ENCODE results near the gene S100A3.

DNA sequence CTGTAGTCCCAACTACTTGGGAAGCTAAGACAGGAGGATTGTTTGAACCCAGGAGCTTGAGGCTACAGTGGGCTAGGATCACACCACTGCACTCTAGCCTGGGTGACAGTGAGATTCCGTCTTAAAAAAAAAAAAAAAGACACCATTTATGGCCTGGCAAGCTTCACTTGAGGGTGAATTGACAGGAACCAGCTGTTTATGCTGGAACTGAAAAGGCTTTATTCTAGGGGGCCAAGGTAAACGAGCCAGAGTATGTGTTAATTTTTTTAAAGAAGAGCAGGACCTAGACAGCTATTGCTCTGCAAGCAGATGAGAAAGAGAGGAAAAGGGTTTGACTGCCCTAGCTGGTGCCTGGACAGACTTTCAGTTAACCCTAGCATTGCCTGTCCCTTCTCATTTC, 50.3 kb downstream of the S100A3 start:
- no peak for TF ChIP-seq POLR2AphosphoS5 (IDR thresholded peaks at IDR 0.05; ENCODE audit: low read depth, low read length)
- TF ChIP-seq MYC (CRISPR knock-in tag; IDR thresholded peaks at IDR 0.05; ENCODE audit: borderline replicate concordance), result no peak
- TF ChIP-seq ZNF629 (CRISPR knock-in tag; conservative IDR thresholded peaks at IDR 0.05), result no peak
- no peak for TF ChIP-seq ZNF564 (CRISPR knock-in tag; IDR thresholded peaks at IDR 0.05)
- TF ChIP-seq ZFX (CRISPR knock-in tag; IDR thresholded peaks at IDR 0.05; ENCODE audit: low read depth), result no peak
- TF ChIP-seq MAX (IDR thresholded peaks at IDR 0.05), result no peak
- TF ChIP-seq, protein P1, sequence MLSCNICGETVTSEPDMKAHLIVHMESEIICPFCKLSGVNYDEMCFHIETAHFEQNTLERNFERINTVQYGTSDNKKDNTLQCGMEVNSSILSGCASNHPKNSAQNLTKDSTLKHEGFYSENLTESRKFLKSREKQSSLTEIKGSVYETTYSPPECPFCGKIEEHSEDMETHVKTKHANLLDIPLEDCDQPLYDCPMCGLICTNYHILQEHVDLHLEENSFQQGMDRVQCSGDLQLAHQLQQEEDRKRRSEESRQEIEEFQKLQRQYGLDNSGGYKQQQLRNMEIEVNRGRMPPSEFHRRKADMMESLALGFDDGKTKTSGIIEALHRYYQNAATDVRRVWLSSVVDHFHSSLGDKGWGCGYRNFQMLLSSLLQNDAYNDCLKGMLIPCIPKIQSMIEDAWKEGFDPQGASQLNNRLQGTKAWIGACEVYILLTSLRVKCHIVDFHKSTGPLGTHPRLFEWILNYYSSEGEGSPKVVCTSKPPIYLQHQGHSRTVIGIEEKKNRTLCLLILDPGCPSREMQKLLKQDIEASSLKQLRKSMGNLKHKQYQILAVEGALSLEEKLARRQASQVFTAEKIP (CRISPR knock-in tag; IDR thresholded peaks at IDR 0.05; ENCODE audit: borderline replicate concordance), result no peak
- TF ChIP-seq KDM1A (CRISPR knock-in tag; IDR thresholded peaks at IDR 0.05), result no peak
- no peak for TF ChIP-seq ZNF558 (CRISPR knock-in tag; IDR thresholded peaks at IDR 0.05; ENCODE audit: borderline replicate concordance)
- TF ChIP-seq CBFB (CRISPR knock-in tag; IDR thresholded peaks at IDR 0.05), result no peak
- no peak for TF ChIP-seq FOXC1 (CRISPR knock-in tag; IDR thresholded peaks at IDR 0.05; ENCODE audit: borderline replicate concordance)
- TF ChIP-seq, protein P2, sequence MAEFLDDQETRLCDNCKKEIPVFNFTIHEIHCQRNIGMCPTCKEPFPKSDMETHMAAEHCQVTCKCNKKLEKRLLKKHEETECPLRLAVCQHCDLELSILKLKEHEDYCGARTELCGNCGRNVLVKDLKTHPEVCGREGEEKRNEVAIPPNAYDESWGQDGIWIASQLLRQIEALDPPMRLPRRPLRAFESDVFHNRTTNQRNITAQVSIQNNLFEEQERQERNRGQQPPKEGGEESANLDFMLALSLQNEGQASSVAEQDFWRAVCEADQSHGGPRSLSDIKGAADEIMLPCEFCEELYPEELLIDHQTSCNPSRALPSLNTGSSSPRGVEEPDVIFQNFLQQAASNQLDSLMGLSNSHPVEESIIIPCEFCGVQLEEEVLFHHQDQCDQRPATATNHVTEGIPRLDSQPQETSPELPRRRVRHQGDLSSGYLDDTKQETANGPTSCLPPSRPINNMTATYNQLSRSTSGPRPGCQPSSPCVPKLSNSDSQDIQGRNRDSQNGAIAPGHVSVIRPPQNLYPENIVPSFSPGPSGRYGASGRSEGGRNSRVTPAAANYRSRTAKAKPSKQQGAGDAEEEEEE (CRISPR knock-in tag; IDR thresholded peaks at IDR 0.05; ENCODE audit: borderline replicate concordance), result no peak

Measured in HepG2 (cell line).